ENCODE results near the gene GYS2. TPM values are rescaled to one million over a fixed set of nuclear protein-coding genes. Genes with fewer than 3 reads are reported as not detected.
"Not testable (repeated sequence)": the region's sequence is repeated elsewhere in the genome, so short reads cannot be mapped to it uniquely, and the experiment has no call there.

GYS2 gene
- total and polyA plus RNA-seq, 4 donors, result 15.5 to 86.8 (median 34.1) TPM

GRCh38 chr12:21647179-21647578 is 42.5 kb upstream of the GYS2 start:
- H3K27me3 ChIP-seq (ENCODE audit: control insufficient read depth in 4 of 4, insufficient read depth in 4 of 4, low read length in 3 of 4), result no peaks in the 10 kb centered on the region
- no peaks in the 10 kb centered on the region for H3K4me1 ChIP-seq (ENCODE audit: control insufficient read depth in 4 of 4, insufficient read depth in 4 of 4, low read length in 3 of 4)
- DNase-seq (ENCODE audit: low spot score), result no peak
- H3K27ac ChIP-seq (ENCODE audit: low read depth in 1 of 2, low read length in 2 of 2), result no peak overlapping the region
- TF ChIP-seq EGR1 (IDR thresholded peaks at IDR 0.05; ENCODE audit: low read depth in 2 of 2), result no peak
- no peak for TF ChIP-seq ZBTB33 (IDR thresholded peaks at IDR 0.05)
- no peak for TF ChIP-seq YY1 (IDR thresholded peaks at IDR 0.05)
- TF ChIP-seq RAD21 (IDR thresholded peaks at IDR 0.05), result no peak
- no peak for TF ChIP-seq FOXA1 (IDR thresholded peaks at IDR 0.05)
- no peak for TF ChIP-seq JUND (IDR thresholded peaks at IDR 0.05)
- TF ChIP-seq CTCF (IDR thresholded peaks at IDR 0.05; ENCODE audit: low read depth, low read length, missing input control), result no peak
- no peak for TF ChIP-seq ATF3 (IDR thresholded peaks at IDR 0.05)
- TF ChIP-seq GABPA (IDR thresholded peaks at IDR 0.05 in 1 of 2, conservative IDR thresholded peaks at IDR 0.05 in 1 of 2), result no peak
- TF ChIP-seq FOXA2 (IDR thresholded peaks at IDR 0.05), result no peak
- TF ChIP-seq SP1 (IDR thresholded peaks at IDR 0.05), result no peak
- TF ChIP-seq NR2F2 (IDR thresholded peaks at IDR 0.05), result no peak
- peaks cover 0 to 2% (median under 1%) of the 10 kb centered on the region in 4 donors for H3K36me3 ChIP-seq (ENCODE audit: control insufficient read depth in 4 of 4, insufficient read depth in 3 of 4, low read depth in 1 of 4, low read length in 3 of 4)
- H3K9ac ChIP-seq (ENCODE audit: low read depth in 1 of 2, low read length in 2 of 2), result no peak overlapping the region
- H3K4me3 ChIP-seq (ENCODE audit: low read depth in 1 of 3, low read length in 3 of 3), result no peak overlapping the region
- H3K9me3 ChIP-seq (ENCODE audit: control insufficient read depth in 4 of 4, low read length in 3 of 4), result no peaks in the 10 kb centered on the region

DNA sequence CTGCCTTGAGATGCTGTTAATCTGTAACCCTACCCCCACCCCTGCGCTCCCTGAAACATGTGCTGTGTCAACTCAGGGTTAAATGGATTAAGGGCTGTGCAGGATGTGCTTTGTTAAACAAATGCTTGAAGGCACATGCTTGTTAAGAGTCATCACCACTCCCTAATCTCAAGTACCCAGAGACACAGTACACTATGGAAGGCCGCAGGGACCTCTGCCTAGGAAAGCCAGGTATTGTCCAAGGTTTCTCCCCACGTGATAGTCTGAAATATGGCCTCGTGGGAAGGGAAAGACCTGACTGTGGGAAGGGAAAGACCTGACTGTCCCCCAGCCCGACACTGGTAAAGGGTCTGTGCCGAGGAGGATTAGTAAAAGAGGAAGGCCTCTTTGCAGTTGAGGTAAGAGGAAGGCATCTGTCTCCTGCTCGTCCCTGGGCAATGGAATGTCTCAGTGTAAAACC is 40.4 kb upstream of the GYS2 start:
- not testable (repeated sequence) for H3K9me3 ChIP-seq (ENCODE audit: control insufficient read depth in 4 of 4, low read length in 3 of 4); H3K27ac ChIP-seq (ENCODE audit: low read depth in 1 of 2, low read length in 2 of 2); H3K27me3 ChIP-seq (ENCODE audit: control insufficient read depth in 4 of 4, insufficient read depth in 4 of 4, low read length in 3 of 4); H3K9ac ChIP-seq (ENCODE audit: low read depth in 1 of 2, low read length in 2 of 2); H3K4me1 ChIP-seq (ENCODE audit: control insufficient read depth in 4 of 4, insufficient read depth in 4 of 4, low read length in 3 of 4); DNase-seq (ENCODE audit: low spot score); H3K36me3 ChIP-seq (ENCODE audit: control insufficient read depth in 4 of 4, insufficient read depth in 3 of 4, low read depth in 1 of 4, low read length in 3 of 4); H3K4me3 ChIP-seq (ENCODE audit: low read depth in 1 of 3, low read length in 3 of 3)
- WGBS, result 72% methylated on average over 7 of the region's 7 CpGs

GRCh38 chr12:21644516-21644915 is 39.9 kb upstream of the GYS2 start:
- no peak for TF ChIP-seq EGR1 (IDR thresholded peaks at IDR 0.05; ENCODE audit: low read depth in 2 of 2)
- no peak for TF ChIP-seq GABPA (IDR thresholded peaks at IDR 0.05 in 1 of 2, conservative IDR thresholded peaks at IDR 0.05 in 1 of 2)
- TF ChIP-seq SP1 (IDR thresholded peaks at IDR 0.05), result no peak
- no peak for TF ChIP-seq RAD21 (IDR thresholded peaks at IDR 0.05)
- no peak for TF ChIP-seq HNF4A (conservative IDR thresholded peaks at IDR 0.05)
- TF ChIP-seq REST (IDR thresholded peaks at IDR 0.05), result no peak
- DNase-seq (ENCODE audit: low spot score), result no peak
- no peaks in the 10 kb centered on the region for H3K4me1 ChIP-seq (ENCODE audit: control insufficient read depth in 4 of 4, insufficient read depth in 4 of 4, low read length in 3 of 4)
- H3K27ac ChIP-seq (ENCODE audit: low read depth in 1 of 2, low read length in 2 of 2), result no peak overlapping the region
- H3K27me3 ChIP-seq (ENCODE audit: control insufficient read depth in 4 of 4, insufficient read depth in 4 of 4, low read length in 3 of 4), result no peaks in the 10 kb centered on the region
- no peaks in the 10 kb centered on the region for H3K9me3 ChIP-seq (ENCODE audit: control insufficient read depth in 4 of 4, low read length in 3 of 4)
- WGBS, result 95% methylated on average over 4 of the region's 4 CpGs
- H3K36me3 ChIP-seq (ENCODE audit: control insufficient read depth in 4 of 4, insufficient read depth in 3 of 4, low read depth in 1 of 4, low read length in 3 of 4), result peaks cover 0 to 2% (median under 1%) of the 10 kb centered on the region in 4 donors
- no peak overlapping the region for H3K4me3 ChIP-seq (ENCODE audit: low read depth in 1 of 3, low read length in 3 of 3)
- no peak overlapping the region for H3K9ac ChIP-seq (ENCODE audit: low read depth in 1 of 2, low read length in 2 of 2)

Measured in liver (tissue), 9 donors.